Pons (tissue), 1 donor: ENCODE data around the gene C1QTNF12.

Experiments used
- DNase-seq: peaks from one replicate; pipeline ENCODE4 v3.0.0-alpha.2; 2016; ENCODE audit warnings: low spot score

C1QTNF12 gene

DNA sequence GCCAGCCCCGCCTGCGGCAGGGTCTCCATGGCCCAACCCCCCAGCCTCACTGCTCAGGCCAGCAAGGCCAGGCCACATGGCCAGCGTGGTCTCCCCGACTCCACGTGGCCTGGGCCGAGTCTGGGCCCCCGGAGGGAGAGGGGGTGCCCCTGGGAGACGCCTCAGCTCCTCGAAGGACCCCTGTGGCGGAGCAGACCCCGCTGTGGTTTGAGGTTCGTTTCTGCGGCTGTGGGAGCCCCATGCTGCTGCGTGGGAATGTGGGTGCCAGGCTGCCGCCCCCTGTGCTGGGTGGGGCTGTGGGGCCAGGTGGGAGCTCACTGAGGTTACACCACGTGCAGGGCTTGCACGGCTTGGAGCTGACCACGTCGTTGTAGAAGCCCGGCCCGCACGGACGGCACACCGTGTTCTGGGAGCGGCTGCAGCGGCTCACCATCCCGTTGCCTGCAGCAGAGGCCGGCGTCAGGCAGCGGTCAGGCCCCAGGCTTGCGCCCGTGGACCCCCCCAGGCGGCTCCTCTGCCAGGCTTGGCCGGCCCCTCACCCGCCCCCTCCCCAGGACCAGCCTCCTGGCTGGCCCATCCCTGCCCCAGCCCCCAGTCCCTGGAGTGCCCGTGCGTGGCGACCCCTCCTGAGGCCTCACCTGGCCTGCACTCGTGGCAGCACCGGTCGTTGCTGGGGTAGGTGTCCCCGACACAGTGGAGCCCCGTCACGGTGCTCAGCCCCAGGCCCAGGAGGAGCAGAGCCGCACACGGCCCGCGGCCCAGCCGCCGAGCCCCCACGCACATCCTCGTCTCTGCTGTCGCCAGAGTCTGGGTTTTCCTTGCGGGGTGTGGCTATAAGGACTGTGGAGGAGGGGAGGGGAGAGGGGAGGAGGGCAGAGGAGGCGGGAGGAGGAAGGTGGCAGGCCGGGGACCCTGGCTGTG, 32.9 kb downstream of the C1QTNF12 start, which contains the start of gene TNFRSF4:
TSS of gene TNFRSF4 (minus strand) at position 809 of the 921 bp plus-strand sequence. CDS start at position 783, 26 bp downstream.
- DNase-seq = no peak

DNA sequence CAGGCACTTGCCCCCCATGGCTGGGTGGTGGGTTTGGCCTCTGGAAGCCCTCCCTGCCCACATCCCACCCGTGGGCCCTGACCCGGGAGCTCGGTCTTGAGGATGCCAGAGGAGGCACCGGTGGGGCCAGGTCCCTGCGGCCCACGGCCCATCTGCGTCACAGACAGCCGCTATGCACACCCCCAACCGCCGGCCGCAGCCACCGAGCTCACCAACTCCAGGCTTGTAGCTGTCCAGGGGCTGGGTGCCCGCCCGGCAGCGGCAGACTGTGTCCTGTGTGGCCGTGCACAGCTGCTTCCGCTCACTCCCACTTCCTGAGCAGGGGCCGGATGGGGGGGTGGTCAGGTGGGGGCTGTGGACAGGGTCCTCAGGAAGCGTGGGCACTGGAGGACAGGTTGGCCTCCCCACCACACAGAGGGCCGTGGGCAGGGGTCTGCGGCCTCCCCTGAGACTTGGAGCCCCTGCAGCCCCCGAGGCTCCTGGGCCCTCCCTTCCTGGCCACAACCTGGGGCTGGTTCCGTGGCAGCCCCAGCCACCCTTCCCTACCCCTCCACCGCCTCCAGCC, 33.7 kb downstream of the C1QTNF12 start:
- no peak for DNase-seq

DNA sequence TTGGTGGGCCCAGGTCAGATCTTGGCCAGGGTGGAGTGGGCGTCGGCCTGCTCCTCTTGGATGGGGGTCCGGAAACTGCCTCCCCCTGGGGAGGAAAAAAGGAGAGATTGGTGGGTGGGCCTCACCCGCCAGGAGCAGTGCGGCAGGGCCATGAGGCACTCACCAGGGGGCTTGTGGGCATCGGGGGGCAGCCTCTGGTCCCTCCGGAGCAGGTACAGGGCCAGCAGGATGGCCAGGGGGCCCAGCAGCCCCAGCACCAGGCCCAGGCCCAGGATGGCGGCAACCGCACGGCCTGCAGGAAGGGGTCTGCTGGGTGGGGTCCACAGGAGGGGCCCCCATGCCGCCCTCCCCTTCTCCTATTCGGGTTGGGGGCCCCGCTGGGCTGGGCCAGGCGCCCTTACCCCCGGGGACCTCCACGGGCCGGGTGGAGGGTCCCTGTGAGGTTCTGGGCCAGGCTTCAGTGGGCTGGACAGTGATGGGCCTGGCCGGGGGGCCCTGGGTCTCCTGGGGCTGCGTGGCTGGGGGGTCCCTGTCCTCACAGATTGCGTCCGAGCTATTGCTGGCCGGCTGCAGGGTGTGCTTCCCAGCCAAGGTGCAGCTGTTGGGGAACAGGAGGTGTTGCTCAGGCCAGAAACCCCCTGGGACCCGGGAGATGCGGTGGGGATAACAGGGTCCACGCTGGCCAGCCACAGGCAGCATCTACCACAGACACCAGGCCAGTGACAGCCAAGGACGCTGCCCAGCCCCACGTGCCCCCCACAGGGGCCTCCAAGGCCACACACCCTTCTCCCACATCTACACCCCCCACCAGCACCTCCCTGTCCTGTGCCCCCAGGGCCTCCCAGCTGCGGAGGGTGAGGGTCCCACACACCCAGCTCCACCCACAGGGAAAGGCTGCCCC, 34.7 kb downstream of the C1QTNF12 start:
- DNase-seq = no peak

DNA sequence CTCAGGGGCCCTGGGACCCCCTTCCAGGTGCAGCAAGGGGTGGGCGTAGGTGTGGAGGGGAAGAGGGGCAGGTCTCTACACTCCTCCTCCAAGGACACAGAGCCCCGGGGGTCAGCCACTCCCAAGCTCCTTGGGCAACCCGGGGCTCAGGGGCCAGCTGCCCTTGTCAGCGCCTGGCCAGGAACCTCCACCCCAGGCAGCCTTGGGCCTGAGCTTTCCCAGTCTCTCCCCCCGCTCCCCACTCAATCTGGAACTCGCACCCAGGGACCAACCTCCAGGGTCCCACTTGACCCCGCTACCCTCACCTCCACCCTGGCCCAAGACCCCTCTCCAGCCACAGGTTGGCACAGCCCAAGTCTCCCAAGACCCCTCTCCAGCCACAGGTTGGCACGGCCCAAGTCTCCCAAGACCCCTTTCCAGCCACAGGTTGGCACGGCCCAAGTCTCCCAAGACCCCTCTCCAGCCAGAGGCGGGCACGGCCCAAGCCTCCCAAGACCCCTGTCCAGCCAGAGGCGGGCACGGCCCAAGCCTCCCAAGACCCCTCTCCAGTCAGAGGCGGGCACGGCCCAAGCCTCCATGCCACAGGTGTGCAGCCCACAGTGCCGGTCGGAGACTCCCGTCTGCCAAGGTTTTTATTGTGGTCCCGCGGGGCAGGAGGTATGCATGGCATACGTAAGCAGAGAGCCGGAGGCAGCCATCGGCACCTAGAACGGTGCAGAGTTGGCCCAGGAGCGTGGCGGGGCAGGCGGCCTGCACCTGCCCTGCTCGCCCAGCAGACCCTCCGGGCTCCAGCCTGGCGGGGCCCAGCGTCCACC, 35.6 kb downstream of the C1QTNF12 start:
- no peak for DNase-seq

DNA sequence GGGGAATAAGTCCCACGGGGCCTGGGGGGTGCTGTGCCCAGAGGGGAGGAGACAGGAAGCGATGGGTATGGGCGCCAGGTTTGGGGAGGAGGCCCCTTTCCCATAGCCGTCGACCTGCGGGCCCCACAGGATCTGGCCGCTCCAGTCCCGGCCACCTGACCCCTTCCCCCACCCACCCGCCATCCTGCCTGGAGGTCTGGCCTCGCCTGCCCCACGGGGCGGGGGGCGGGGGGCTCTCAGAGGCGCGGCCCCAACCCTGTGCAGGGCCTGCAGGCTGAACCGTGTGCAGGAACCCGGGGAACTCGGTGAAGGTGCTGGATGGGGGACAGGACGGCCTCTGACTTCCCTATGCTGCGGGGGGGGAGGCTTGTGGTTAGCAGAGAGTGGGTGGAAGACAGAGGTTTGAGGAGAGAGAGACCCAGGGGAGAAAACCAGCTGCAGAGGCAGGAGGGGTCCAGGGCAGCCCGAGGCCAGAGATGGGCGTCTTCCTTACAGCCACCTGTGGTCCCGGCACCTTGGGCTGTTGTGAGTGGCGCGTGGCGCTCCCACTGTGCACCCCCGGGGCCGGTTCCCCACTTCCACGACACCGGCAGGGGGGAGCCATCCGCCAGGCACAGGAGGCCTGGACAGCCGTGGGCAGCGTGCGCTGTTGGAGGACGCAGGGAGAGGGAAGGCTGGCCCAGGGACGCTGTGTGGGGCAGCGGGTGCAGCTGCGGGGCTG, 37.6 kb downstream of the C1QTNF12 start:
- no peak for DNase-seq

DNA sequence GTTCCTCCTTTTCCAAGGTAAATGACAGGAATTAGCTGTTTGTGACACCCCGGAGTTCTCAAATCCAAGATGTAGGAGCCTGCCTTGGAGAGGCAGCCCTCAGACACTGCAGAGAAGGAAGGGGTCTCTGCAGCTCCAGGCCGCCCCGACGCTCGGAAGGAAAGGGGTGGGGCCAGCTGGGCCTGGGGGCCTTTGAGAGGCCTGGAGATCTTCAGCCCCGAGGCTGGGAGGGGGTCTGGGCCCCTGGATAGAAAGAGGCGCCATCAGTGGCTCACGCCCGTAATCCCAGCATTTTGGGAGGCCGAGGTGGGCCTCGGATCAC, 39.0 kb downstream of the C1QTNF12 start:
- DNase-seq = no peak

DNA sequence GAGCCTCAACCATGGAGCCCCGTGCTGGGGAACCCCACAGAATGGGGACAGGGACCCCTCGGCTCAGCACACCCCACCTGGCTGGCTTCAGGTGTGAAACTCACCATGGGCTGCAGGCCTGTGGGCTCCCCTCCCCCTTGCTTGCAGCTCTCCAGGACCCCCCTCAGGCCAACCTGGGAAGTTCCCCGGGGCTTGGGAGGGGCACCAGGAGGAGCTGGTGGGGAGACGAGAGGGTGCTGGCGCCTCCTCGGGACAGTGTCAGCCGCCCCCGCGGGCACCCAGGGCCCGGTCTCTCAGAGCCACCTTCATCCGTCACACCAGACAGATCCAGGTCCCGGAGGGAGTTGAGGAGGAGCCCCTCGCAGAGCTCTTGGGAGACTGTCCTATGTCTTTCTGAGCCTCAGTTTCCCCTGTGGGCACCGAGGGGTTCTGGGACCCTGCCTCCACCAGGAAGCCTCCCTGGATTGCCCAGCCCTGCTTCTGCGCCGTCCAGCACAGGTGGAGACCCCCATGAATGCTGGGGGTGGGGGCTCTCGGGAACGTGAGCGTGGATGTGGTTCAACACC, 39.5 kb downstream of the C1QTNF12 start:
- no peak for DNase-seq

DNA sequence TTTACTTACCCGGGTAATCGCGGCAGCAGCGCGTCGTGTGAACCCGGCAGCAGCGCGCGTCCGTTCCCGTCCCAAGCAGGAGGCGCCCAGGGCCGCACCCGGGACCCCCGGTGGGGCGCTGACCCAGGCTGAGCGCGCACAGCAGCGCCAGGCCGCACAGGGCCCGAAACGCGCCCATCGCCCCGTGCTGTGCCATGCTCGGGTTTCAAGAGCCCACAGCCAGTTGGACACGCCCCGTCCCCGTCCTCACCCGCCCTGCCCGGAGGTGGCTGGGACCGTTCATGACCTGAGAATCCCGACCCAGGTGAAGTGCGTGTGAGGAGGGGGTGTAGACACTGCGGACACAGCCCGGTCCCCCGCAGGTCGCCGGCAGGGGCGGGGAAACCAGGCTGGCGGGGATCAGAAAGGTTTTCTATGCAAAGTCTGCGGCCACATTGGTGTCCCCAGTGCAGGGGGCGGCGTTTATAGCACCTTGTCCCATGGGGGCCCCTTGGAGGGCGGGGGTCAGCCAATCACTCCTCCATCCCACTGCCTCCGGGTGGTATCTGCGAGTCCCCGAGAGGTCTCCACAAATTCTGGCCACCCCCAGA, 40.1 kb downstream of the C1QTNF12 start, which contains the start of gene TNFRSF18:
TSS of gene TNFRSF18 (minus strand) at position 217 of the 590 bp plus-strand sequence. CDS start at position 196, 21 bp downstream.
- DNase-seq = no peak

DNA sequence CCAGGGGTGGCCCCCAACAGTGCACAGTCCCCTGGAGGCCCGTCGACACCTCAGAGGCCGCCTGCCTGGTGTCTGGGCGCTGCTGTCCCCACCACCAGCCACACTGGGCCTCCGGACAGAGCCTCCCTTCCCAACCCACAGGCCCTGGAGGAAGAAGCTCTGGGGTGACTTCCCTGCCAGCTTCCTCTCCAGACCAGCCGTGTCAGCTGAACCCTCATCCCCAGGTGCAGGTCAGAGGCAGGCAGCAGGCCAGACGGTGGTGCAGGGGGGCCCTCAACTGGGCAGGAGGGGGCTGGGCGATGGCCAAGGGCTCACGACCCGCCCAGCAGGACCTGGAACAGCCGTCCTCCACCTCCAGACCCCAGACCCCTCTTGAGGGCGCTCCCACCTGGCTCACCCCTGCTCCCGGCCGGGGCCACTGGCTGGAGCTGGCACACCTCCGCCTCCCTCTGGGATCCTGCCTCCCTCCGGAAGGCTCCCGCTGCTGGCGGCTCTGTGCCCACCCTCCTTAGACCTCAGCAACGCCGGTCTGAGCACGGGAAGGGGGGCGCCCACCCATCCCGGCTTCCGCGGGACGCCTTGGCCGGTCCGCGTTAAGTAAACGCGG, 40.6 kb downstream of the C1QTNF12 start:
- no peak for DNase-seq

DNA sequence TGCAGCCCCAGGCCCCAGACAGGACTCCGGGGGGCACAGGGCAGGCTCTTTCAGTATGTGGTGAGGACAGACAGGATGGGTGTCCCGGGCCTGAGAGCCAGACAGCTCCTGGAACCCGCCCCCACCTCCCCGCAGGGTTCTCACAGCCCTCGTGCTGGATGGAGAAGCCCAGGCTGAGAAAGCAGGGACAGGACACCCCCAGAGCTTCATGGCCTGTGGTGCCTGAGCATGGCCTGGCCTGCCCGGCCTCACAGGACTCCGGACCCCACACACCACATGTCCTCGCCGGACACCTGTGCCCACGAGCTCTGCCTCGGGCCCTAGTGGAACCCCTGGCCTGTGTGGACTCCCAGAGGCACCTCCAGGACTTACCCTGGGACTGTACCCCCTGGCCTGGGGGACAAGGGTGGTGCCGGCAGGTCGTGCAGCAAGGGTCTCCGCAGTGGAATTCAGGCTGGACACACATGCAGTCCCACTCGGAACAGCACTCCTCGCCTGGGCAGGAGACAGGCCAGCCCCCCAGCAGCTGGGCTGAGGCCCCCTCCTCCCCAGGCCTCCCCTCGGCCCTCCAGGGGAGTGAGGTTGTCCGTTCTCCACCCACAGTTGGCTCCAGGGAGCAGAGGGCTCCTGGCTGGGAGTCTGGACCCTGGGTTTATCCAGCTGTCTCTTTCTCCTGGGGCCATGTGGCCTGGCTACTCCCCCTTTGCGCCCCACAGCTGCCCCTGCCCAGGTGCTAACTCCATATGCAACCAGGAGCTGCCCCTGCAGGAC, 41.3 kb downstream of the C1QTNF12 start:
- DNase-seq = no peak

DNA sequence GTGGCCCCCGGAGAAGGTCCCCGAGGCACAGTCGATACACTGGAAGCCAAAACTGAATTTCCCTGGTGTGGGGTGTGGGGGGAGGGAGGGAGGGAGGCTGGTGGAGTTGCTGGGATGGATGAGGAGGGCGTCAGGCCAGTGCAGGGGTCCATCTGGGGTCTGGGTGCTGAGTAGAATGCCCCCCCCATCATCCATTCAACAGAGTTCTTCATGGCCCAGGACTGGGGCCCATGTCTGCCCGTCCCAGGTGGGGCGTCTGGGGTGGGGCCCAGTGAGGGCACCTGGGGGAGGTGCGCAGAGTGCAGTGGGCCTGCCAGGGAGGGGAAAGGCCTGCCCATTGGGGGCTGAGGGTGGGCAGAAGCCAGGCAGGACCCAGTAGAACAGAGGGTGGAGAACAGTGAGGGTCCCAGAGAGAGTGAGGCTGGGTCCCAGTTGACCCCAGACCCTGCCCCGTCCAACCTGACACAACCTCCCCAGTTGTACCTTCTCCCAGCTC, 42.0 kb downstream of the C1QTNF12 start:
- no peak for DNase-seq

DNA sequence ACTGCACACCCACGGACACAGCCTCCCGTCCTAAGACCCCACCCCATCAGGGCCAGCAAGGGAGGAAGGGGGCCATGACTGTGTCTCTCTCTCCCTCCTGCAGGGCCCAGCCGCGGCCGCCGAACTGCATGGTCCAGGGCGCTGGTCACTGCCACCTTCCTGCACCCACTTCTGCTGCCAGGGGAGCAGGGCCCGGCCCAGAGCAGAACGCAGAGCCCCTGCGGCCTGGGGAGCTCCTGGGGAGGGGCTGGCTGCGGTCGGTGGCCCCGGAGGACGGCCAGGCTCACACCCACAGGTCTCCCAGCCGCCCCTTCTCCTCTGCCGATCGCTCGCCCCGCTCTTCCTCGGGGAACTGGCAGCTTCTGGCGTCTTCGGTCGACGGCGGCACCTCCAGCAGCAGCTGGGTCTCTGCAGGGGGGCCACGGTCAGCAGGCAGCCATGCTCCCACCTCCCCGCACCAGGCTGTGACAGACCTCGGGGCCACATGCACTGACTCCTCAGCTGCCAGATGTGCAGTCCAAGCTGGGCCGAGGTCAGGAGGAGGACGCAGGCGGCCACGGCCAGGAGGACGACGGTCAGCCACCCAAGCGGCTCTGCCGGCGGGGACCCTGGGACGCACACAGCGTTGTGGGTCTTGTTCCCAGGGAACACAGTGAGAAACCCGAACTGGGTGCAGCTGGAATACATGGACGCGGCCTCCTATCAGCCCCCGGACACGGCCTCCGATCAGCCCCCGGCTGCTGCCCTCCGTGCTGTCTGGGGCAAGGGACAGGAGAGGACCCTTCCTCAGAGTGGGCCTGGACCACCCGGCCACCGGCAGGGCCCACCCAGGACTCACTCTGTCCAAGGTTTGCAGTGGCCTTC, 42.7 kb downstream of the C1QTNF12 start:
- DNase-seq = no peak

DNA sequence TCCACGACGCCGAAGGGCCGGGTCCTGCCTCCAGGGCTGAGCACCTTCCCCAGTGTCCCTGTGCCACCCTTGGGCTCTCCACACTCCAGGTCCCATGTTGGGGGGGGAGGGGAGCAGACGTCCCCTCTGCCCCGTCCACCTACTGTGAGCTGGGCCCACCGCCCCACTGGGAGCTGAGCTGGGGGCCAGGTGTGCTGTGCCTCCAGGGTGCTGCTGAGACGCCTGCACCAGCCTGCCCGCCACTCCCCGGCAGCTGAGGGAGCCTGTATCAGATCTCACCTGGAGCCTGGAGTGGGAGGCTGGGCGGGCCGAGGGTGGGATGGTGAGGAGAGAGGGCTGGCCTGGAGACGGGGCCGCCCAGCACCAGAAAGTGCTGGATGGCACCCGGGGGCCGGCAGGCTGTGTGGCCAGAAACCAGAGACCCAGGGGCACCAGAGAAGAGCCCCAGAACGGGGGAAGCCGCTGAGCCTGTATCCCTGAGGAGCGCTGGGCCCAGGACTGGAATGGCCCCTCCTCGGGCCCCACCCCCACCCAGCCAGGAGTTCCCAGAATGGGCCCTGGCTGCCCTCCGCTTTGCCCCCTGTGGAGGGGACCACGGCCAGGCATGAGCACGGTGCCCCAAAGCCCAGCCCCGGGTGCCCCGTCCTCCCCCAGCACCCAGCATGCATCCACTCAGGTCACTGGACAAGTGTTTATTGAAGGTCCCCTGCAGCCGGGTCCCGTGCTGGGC, 43.5 kb downstream of the C1QTNF12 start:
- DNase-seq = no peak

DNA sequence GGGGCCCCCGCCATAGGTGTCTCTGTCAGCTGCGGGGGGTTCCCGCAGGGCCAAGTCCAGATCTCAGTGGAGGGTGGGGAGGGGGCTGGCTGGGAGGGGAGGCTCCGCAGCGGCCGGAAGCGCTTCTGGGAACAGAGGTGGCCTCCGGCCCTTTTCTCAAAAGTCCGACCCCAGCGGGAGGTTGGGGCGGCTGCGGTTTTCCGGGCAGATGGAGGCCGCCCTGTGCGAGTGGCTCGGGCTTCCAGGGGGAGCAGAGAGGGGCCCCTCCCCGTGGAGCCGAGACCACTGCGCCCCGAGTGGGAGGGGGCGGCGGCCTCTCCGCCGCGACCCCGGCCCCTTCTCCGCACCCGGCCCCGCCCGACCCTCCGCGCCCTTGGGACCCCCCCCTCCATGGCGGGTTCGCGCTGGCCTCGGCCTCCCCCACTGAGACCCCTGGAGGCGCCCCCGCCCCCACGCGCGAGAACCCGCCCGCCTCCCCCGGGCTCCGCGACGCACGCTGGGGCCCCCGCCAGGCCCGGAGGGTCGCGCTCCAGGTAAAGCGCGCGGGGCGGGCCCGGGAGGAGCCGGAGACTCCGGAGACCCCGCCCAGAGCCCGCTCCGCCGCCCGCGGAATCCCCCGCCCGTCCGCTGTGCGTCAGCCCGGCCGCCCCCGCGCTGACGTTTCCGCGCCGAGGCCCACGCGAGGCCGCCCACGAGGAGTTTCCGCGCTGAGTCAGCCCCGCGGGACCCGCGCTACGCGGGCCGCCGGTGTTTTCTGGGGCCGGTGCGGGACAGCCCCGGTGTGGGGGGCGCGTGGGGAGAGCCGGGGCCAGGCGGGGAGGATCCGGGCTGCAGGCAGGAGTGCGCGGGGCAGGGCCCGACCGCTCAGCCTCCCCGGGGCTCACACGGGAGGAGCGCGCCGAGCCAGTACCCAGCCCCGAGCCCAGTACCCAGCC, 45.4 kb downstream of the C1QTNF12 start:
- DNase-seq = no peak

DNA sequence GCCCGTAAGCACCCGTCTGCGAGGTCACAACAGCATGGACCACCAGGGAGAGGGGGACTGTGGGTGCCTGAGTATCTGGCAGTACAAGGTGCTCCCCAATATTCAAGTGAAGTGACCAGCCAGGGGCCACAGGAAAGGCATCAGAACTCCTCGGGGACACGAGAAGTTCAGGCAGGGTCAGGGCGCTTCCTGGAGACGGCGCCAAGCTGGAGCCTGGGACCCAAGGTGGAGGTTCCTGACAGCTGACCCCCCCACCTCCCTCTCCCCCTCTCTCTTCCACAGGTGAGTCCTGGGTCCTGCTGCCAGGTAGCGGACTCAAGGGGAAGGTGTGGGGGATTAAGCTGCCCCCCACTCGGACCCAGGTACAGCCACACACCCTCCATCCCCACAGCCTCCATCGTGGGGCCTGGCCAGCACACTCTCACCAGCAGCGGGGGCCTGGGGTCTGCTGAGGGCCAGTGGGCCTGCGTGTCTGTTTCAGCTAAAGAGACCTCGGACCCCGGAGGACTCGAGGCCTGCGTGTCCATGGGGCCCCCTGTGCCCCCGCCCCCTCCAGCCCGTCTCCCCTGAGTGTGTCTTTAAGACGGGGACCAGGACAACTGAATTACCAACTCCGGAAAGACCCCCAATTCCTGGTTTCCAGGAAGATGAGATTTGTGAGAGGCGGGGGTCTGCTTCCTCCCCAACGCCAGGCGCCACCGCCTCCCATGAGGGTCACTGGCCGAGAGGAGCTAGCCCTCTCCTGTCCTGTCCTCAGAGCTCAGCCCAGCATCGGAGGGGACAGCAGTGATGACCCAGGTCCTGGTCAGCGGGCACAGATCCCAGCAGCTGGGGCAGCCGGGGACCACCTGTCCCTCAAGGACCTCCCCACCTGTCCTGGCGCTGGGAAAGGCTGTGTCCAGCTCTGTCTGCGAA, 46.3 kb downstream of the C1QTNF12 start:
- no peak for DNase-seq
